ENCODE measurements around the gene C10orf67.
"Not testable (repeated sequence)": the region's sequence is repeated elsewhere in the genome, so short reads cannot be mapped to it uniquely, and the experiment has no call there.

C10orf67 gene

GRCh38 chr10:23283680-23284079 lies 60.9 kb downstream of the C10orf67 start:
- no peak for TF ChIP-seq CTCF (IDR thresholded peaks at IDR 0.05; ENCODE audit: low read depth, low read length)
- no peak for TF ChIP-seq MYC (IDR thresholded peaks at IDR 0.05; ENCODE audit: low read depth, low read length)
- no peak for TF ChIP-seq POLR2A (IDR thresholded peaks at IDR 0.05; ENCODE audit: extremely low read depth, insufficient read length)
- TF ChIP-seq MAX (IDR thresholded peaks at IDR 0.05; ENCODE audit: low read depth, low read length): no peak
- H3K4me3 ChIP-seq (ENCODE audit: low read depth, low read length): no peak overlapping the region
- no peak for DNase-seq (ENCODE audit: low read depth)

GRCh38 chr10:23281044-23281433 lies 63.6 kb downstream of the C10orf67 start:
- no peak for DNase-seq (ENCODE audit: low read depth)
- TF ChIP-seq MAX (IDR thresholded peaks at IDR 0.05; ENCODE audit: low read depth, low read length) (no peak), MYC (IDR thresholded peaks at IDR 0.05; ENCODE audit: low read depth, low read length) (no peak), POLR2A (IDR thresholded peaks at IDR 0.05; ENCODE audit: extremely low read depth, insufficient read length) (no peak), CTCF (IDR thresholded peaks at IDR 0.05; ENCODE audit: low read depth, low read length) (no peak)
- no peak overlapping the region for H3K4me3 ChIP-seq (ENCODE audit: low read depth, low read length)

GRCh38 chr10:23280419-23281043 lies 64.1 kb downstream of the C10orf67 start:
- no peak overlapping the region for H3K4me3 ChIP-seq (ENCODE audit: low read depth, low read length)
- DNase-seq (ENCODE audit: low read depth): no peak
- TF ChIP-seq MYC (IDR thresholded peaks at IDR 0.05; ENCODE audit: low read depth, low read length) (no peak), MAX (IDR thresholded peaks at IDR 0.05; ENCODE audit: low read depth, low read length) (no peak), POLR2A (IDR thresholded peaks at IDR 0.05; ENCODE audit: extremely low read depth, insufficient read length) (no peak), CTCF (IDR thresholded peaks at IDR 0.05; ENCODE audit: low read depth, low read length) (no peak)

- no peak for DNase-seq (ENCODE audit: low read depth)
- no peak for TF ChIP-seq POLR2A (IDR thresholded peaks at IDR 0.05; ENCODE audit: extremely low read depth, insufficient read length)
- no peak for TF ChIP-seq MYC (IDR thresholded peaks at IDR 0.05; ENCODE audit: low read depth, low read length)
- TF ChIP-seq MAX (IDR thresholded peaks at IDR 0.05; ENCODE audit: low read depth, low read length): no peak
- no peak for TF ChIP-seq CTCF (IDR thresholded peaks at IDR 0.05; ENCODE audit: low read depth, low read length)
- H3K4me3 ChIP-seq (ENCODE audit: low read depth, low read length): no peak overlapping the region
Measured at GRCh38 chr10:23275355-23275754, 69.2 kb downstream of the C10orf67 start.

- not testable (repeated sequence) for H3K4me3 ChIP-seq (ENCODE audit: low read depth, low read length)
Measured at GRCh38 chr10:23274179-23274578, 70.4 kb downstream of the C10orf67 start.

GRCh38 chr10:23270531-23270930 lies 74.1 kb downstream of the C10orf67 start:
- H3K4me3 ChIP-seq (ENCODE audit: low read depth, low read length): no peak overlapping the region
- DNase-seq (ENCODE audit: low read depth): no peak
- TF ChIP-seq MYC (IDR thresholded peaks at IDR 0.05; ENCODE audit: low read depth, low read length) (no peak), CTCF (IDR thresholded peaks at IDR 0.05; ENCODE audit: low read depth, low read length) (no peak), POLR2A (IDR thresholded peaks at IDR 0.05; ENCODE audit: extremely low read depth, insufficient read length) (no peak), MAX (IDR thresholded peaks at IDR 0.05; ENCODE audit: low read depth, low read length) (no peak)

More at GRCh38 chr10:23274179-23274578, 70.4 kb downstream of the C10orf67 start:
- not testable (repeated sequence) for DNase-seq (ENCODE audit: low read depth)

Data from NB4 (cell line).